GM12874 (cell line): ENCODE results near the gene GALT.
A peak's percentile ranks its signal among the peaks of the same experiment; 100 is the strongest.

Experiments used
- TF ChIP-seq, protein P1 (sequence below): IDR thresholded peaks from 2 replicates; pipeline ENCODE4 v1.5.1; 2011; ENCODE audit warnings: low read depth, mild to moderate bottlenecking, control low read depth, low read length, moderate library complexity; ENCODE audit not compliant: insufficient read depth

Gene GALT

DNA sequence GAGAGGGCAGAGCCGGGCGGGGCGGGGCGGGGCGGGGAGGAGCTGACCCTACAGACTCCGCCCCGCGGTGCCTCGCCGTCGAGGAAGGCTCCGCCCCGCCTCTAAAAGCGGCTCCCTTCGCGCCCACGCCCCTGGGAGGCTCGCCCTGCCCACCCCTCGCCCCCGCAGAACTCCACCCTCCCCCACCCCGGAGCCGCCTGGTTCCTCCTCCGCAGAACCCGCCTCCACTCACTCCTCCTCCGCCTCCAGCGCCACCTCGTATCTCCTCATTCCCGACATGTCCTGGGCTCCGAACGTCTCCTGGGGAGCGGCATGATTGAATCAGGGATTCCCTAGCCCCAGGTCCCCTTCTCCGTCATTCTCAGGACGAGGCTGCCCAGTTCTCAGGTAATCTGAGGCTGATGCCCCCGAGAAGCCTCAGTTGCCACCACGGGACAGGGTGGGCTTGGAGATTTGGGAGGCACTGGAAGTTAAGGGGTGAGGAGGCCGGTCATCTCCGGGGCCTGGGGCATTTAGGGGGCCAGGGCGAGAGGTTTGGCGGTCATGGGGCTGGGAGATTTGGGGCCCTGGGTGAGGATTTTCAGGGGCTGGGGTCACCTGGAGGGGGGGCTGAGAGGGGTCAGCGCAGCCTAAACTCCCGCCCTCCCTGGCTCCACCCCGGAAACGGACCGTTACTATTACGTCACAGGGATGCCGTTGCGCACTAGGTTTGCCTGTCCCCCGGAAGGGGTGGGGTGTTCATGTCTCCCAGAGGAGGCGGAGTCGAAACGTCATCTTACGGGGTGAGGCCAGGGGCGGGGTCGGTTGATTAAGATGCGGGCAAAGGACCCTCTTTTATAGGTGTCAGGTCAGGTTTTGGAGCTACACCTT is 19.1 kb downstream of the GALT start:
- TF ChIP-seq, protein P1, sequence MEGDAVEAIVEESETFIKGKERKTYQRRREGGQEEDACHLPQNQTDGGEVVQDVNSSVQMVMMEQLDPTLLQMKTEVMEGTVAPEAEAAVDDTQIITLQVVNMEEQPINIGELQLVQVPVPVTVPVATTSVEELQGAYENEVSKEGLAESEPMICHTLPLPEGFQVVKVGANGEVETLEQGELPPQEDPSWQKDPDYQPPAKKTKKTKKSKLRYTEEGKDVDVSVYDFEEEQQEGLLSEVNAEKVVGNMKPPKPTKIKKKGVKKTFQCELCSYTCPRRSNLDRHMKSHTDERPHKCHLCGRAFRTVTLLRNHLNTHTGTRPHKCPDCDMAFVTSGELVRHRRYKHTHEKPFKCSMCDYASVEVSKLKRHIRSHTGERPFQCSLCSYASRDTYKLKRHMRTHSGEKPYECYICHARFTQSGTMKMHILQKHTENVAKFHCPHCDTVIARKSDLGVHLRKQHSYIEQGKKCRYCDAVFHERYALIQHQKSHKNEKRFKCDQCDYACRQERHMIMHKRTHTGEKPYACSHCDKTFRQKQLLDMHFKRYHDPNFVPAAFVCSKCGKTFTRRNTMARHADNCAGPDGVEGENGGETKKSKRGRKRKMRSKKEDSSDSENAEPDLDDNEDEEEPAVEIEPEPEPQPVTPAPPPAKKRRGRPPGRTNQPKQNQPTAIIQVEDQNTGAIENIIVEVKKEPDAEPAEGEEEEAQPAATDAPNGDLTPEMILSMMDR, result no peak

DNA sequence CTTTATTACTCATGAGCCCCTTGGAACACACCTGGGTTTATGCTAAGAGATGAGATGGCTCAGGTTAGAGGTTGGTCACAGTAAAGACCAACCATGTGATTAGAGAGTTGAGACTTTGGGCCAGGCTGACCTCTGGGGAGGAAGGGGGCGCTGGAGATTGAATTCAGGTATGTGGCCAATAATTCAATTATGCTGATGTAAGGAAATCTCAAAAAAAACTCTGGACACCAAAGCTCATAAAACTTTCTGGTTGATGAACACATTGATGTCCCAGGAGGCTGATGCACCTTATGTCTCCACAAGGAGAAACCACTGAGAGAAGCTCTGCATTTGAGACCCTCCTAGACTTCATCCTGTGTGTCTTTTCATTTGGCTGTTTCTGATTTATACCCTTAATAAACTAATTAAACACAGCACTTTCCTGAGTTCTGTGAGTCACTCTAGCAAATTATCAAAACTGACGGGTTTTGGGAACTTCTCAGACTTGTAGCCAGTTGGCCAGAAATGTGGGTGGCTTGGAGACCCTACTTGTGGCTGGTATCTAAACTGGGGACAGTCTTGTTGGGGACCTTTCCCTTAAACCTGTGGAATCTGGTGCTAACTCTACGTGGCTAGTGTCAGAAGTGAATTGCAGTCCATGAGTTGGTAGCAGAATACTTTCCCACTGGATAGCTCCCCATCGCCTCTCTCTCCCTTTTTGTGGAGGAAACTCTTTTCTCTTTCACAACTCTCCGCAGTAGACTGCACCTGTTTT is 23.5 kb downstream of the GALT start:
- TF ChIP-seq, protein P1, result no peak

DNA sequence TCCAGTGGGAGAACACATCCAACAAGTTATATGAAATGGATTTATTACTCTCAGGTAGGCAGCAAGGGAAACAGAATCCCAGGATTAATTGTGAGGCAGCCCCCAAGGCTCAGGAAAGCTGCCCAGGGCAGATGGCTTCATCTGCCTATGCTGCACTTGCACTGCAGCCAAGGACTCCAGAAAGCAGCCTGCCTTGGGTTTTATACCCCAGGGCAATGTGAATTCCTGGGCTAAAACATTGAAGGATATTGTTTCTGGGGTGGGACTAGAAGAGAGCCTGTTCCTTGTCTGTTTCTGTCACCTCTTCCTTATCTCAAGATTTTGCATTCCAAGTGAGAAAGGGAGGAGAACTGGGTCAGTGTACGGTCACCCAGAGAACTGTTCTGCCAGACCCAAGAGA is 24.8 kb downstream of the GALT start:
- TF ChIP-seq, protein P1, result no peak

DNA sequence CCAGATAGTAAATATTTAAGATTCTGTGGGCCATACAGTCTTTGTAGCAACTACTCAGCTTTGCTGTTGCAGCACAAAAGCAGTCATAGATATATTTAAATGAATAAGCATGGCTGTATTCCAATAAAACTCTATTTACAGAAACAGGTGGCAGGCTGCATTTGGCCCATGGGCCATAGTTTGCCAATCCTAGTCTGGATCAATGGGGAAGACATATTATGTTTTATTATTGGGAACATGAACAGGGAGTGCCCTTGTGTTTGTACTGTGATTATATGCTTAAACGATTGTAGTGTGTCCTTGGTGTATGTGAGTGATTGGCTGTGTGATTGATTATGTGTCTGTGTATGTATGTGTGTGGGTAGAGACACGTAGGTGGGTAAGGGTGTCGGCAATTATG is 28.0 kb downstream of the GALT start:
- TF ChIP-seq, protein P1, result no peak

DNA sequence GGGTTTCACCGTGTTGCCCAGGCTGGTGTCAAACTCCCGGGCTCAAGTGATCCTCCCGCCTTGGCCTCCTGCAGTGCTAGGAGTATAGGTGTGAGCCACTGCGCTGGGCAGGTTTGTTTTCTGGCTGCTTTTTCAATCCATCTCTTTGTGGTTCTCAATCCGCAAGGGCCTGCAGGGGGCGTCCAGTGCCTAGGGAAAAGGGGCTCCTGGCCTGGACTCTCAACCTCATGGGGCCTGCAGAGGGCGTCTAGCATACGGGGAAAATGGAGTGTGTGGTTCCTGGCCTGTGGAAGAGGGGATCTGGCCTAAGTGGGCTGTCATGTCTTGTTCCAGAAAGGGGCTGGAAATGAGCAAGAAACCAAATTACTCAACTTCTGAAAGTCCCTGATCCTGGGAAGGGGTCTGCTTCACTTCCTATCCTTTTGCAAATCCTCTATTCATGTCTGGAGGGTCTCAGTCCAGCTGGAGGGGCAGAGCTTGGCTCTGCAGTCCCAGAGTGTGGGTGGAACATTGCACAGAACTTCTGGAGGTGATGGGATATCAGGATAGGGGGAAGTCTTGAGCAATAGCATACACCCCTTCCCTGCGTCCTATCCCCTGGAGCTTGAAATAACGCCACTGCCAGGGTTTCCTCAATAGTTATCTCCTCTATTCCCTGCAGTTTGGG is 28.7 kb downstream of the GALT start:
- TF ChIP-seq, protein P1, result peak; percentile 81

DNA sequence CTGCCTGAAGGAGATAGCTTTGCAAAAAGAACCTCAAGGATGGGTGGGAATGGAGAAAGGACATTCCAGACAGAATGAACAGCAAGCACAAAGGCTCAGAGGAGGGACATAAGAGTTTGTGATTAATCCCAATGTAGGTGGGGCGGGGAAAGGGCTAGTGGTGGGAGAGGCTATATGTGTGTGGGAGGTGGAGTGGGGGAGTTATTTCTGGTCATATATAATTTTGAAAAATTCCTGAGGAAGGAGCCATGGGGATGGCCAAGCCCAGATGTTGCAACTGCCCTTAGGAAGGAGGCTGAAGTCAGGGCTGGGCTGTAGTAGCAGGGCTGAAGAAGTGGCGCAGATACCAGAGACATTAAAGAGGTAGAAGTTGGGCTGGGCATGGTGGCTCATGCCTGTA is 29.4 kb downstream of the GALT start:
- TF ChIP-seq, protein P1, result no peak

DNA sequence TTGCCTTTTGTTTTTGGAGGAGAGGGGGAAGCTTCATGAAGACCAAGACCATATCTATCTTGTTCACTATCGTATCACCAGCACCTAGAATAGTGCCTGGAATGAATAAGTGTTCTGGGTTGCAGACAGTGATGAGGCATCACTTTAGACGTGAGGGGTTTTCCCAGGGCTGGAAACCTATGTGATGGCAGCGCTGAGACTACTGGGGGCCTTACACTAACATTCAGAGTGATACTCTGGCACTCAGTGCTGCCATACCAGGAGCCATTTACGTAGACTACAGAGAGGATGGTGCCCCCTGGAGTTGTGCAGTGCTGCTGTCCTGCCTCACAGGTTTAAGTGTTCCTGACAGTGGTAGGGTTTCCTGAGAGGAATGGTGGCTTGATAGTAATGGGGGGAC is 37.7 kb downstream of the GALT start:
- TF ChIP-seq, protein P1, result no peak
